ENCODE data around the gene CENPB. TPM values are rescaled to one million over a fixed set of nuclear protein-coding genes. Genes with fewer than 3 reads are reported as not detected.

Gene CENPB
- total RNA-seq, 1 donor = 87.7 TPM

GRCh38 chr20:3821996-3822395, 35.5 kb upstream of the CENPB start:
- no peak for DNase-seq (ENCODE audit: low read depth)

GRCh38 chr20:3820901-3821727, 34.6 kb upstream of the CENPB start:
- TF ChIP-seq CTCF (IDR thresholded peaks at IDR 0.05; ENCODE audit: insufficient read depth, low read depth, low read length) = no peak
- no peak for DNase-seq (ENCODE audit: low read depth)
- peak overlapping the region; percentile 84 for H3K4me3 ChIP-seq (ENCODE audit: low read depth, low read length)

More at GRCh38 chr20:3821996-3822395, 35.5 kb upstream of the CENPB start:
- H3K4me3 ChIP-seq (ENCODE audit: low read depth, low read length) = no peak overlapping the region
- no peak for TF ChIP-seq CTCF (IDR thresholded peaks at IDR 0.05; ENCODE audit: insufficient read depth, low read depth, low read length)

GRCh38 chr20:3820048-3820900, 33.7 kb upstream of the CENPB start, which contains the start of gene AP5S1:
TSS of gene AP5S1 (plus strand) at chr20:3820547. CDS start at chr20:3822118, 1,571 bp downstream.
- peak within 1 kb of the TSS; percentile 84 for H3K4me3 ChIP-seq (ENCODE audit: low read depth, low read length)

GRCh38 chr20:3819411-3820047, 33.0 kb upstream of the CENPB start:
- TF ChIP-seq CTCF (IDR thresholded peaks at IDR 0.05; ENCODE audit: insufficient read depth, low read depth, low read length) = no peak
- DNase-seq (ENCODE audit: low read depth) = no peak
- peak overlapping the region; percentile 84 for H3K4me3 ChIP-seq (ENCODE audit: low read depth, low read length)

More at GRCh38 chr20:3820048-3820900, 33.7 kb upstream of the CENPB start, which contains the start of gene AP5S1:
- TF ChIP-seq CTCF (IDR thresholded peaks at IDR 0.05; ENCODE audit: insufficient read depth, low read depth, low read length) = peak; percentile 92
- DNase-seq (ENCODE audit: low read depth) = peak; percentile 97

GRCh38 chr20:3818155-3819151, 31.9 kb upstream of the CENPB start:
- TF ChIP-seq CTCF (IDR thresholded peaks at IDR 0.05; ENCODE audit: insufficient read depth, low read depth, low read length) = peak; percentile 88
- peak; percentile 85 for DNase-seq (ENCODE audit: low read depth)
- H3K4me3 ChIP-seq (ENCODE audit: low read depth, low read length) = no peak overlapping the region

Measured in fibroblast of villous mesenchyme (primary cell).